GM12878 (cell line): ENCODE data around the gene HAS3. TPM values are rescaled to one million over a fixed set of nuclear protein-coding genes. Genes with fewer than 3 reads are reported as not detected.

Experiments
- ATAC-seq: fragments of 200-7000 bp; cut with Tn5 transposase; 3 replicates; pipeline ENCODE4 v1.9.1; 2020; ENCODE audit warnings: mild to moderate bottlenecking, moderate library complexity
- BruUV-seq: library from RNA; stranded (reverse); fragments of 400-500 nt; replicated peaks from 2 replicates; lab custom pipeline; 2021; lab: Mats Ljungman, UMichigan
- CTCF ChIA-PET: fragments of 300-600 bp; sonication (Branson Sonifier 250); formaldehyde crosslinking; extraction: SDS; loops from one replicate; lab custom pipeline; 2021; ENCODE audit warnings: inconsistent platforms; lab: Yijun Ruan, JAX
- POLR2A ChIA-PET: fragments of 350-600 bp; formaldehyde crosslinking; extraction: SDS; loops from one replicate; lab custom pipeline; 2021; ENCODE audit warnings: inconsistent platforms; lab: Charles Lee
- RAD21 ChIA-PET: fragments of 300-600 bp; sonication (Branson Sonifier 250); formaldehyde crosslinking; loops from one replicate; lab custom pipeline; 2023; ENCODE audit warnings: antibody characterized with exemption; ENCODE audit not compliant: unreplicated experiment; lab: Charles Lee
- SMC1A ChIA-PET: fragments of 300-600 bp; sonication (Branson Sonifier 250); formaldehyde crosslinking; loops from one replicate; lab custom pipeline; 2023; ENCODE audit not compliant: unreplicated experiment, uncharacterized antibody; lab: Charles Lee
- DNase-seq: peaks from one replicate; pipeline ENCODE4 v3.0.0-alpha.2; 2011; ENCODE audit warnings: low read depth, low spot score
- FAIRE-seq: peaks from 3 replicates; lab custom pipeline; 2011; peaks lifted over from hg19 to GRCh38; lab: Jason Lieb, UNC
- H2AFZ ChIP-seq: 2 replicates; pipeline ENCODE4 v1.6.0; 2011; ENCODE audit warnings: low read depth, low read length, control low read depth; ENCODE audit not compliant: control insufficient read depth
- H3K27ac ChIP-seq: 2 replicates; pipeline ENCODE4 v1.5.1; 2011; ENCODE audit warnings: control low read depth; ENCODE audit not compliant: control insufficient read depth, insufficient read depth
- H3K27me3 ChIP-seq, 2 experiments: replicated peaks in 1 of 2; 2 replicates each; pipeline versions ENCODE4 v1.6.0 to v1.6.1; 2011; ENCODE audit warnings: low read length in 1 of 2; ENCODE audit not compliant: control insufficient read depth in 2 of 2, insufficient read depth in 2 of 2
- H3K36me3 ChIP-seq, 2 experiments: 2 replicates each; pipeline ENCODE4 v1.5.1; 2011; ENCODE audit warnings: low read length in 1 of 2; ENCODE audit not compliant: control insufficient read depth in 2 of 2, insufficient read depth in 2 of 2
- H3K4me1 ChIP-seq: 2 replicates; pipeline ENCODE4 v1.6.1; 2011; ENCODE audit warnings: mild to moderate bottlenecking, low read length, moderate library complexity, mixed read lengths; ENCODE audit not compliant: control insufficient read depth, insufficient read depth
- H3K4me2 ChIP-seq: 2 replicates; pipeline ENCODE4 v1.6.0; 2011; ENCODE audit warnings: control low read depth; ENCODE audit not compliant: control insufficient read depth, insufficient read depth
- H3K4me3 ChIP-seq: fragments of 200-600 bp; sonication (generic); 2 replicates; pipeline ENCODE4 v1.5.1; 2016
- H3K79me2 ChIP-seq: 2 replicates; pipeline ENCODE4 v1.6.0; 2011; ENCODE audit warnings: low read length; ENCODE audit not compliant: control insufficient read depth, insufficient read depth
- H3K9ac ChIP-seq: 2 replicates; pipeline ENCODE4 v1.8.0; 2011; ENCODE audit warnings: low read length, control low read depth, mixed read lengths; ENCODE audit not compliant: control insufficient read depth, insufficient read depth
- H3K9me3 ChIP-seq: replicated peaks from 3 replicates; pipeline ENCODE4 v1.5.1; 2011; ENCODE audit warnings: mild to moderate bottlenecking, low read length; ENCODE audit not compliant: control insufficient read depth, insufficient read depth
- H4K20me1 ChIP-seq: 2 replicates; pipeline ENCODE4 v1.6.0; 2011; ENCODE audit not compliant: control insufficient read depth, insufficient read depth
- CBFB ChIP-seq: IDR thresholded peaks from 2 replicates; pipeline ENCODE4 v1.6.1; 2016; ENCODE audit warnings: antibody characterized with exemption, low read depth
- CHD4 ChIP-seq: fragments of 200-600 bp; sonication (generic); IDR thresholded peaks from 2 replicates; pipeline ENCODE4 v1.6.1; 2016; ENCODE audit warnings: mild to moderate bottlenecking
- FOXM1 ChIP-seq: IDR thresholded peaks from 2 replicates; pipeline ENCODE4 v1.6.1; 2012; ENCODE audit warnings: low read depth, mild to moderate bottlenecking, inconsistent platforms, low read length, moderate library complexity
- MTA2 ChIP-seq: fragments of 450-650 bp; IDR thresholded peaks from 2 replicates; pipeline ENCODE4 v1.6.1; 2016; ENCODE audit warnings: low read depth, mild to moderate bottlenecking, moderate library complexity
- NBN ChIP-seq: fragments of 450-650 bp; IDR thresholded peaks from 2 replicates; pipeline ENCODE4 v1.6.1; 2016
- PAX5 ChIP-seq: IDR thresholded peaks from 2 replicates; pipeline ENCODE4 v1.6.1; 2011; ENCODE audit warnings: low read depth, low read length, borderline replicate concordance
- PML ChIP-seq: IDR thresholded peaks from 2 replicates; pipeline ENCODE4 v1.6.1; 2012; ENCODE audit warnings: low read length, inconsistent platforms
- SUPT20H ChIP-seq: IDR thresholded peaks from 2 replicates; pipeline ENCODE4 v1.6.1; 2011; ENCODE audit warnings: low read depth, mild to moderate bottlenecking, low read length, moderate library complexity, borderline replicate concordance; ENCODE audit not compliant: control insufficient read depth
- WRNIP1 ChIP-seq: IDR thresholded peaks from 2 replicates; pipeline ENCODE4 v1.6.1; 2011; ENCODE audit warnings: low read depth, low read length, improper control_type of control experiment, borderline replicate concordance
- ZBTB40 ChIP-seq: fragments of 450-650 bp; IDR thresholded peaks from 2 replicates; pipeline ENCODE4 v1.6.1; 2016; ENCODE audit warnings: mild to moderate bottlenecking, moderate library complexity, borderline replicate concordance
- ZNF217 ChIP-seq: fragments of 450-650 bp; IDR thresholded peaks from 2 replicates; pipeline ENCODE4 v1.6.1; 2017; ENCODE audit warnings: antibody characterized with exemption, mild to moderate bottlenecking
- ZSCAN29 ChIP-seq: fragments of 450-650 bp; IDR thresholded peaks from 2 replicates; pipeline ENCODE4 v1.6.1; 2017; ENCODE audit warnings: mild to moderate bottlenecking, moderate library complexity
- WGBS: methylation state at CpG from one replicate; pipeline ENCODE4 v1.1.6; 2016; ENCODE audit warnings: low lambda C conversion rate; ENCODE audit not compliant: insufficient replicate concordance, insufficient coverage; ENCODE audit errors: missing lambda C conversion rate; 5-methylcytosine and 5-hydroxymethylcytosine counted together
- in situ Hi-C: fragments of 300-500 bp; cut with MboI; formaldehyde crosslinking; loops from 9 replicates; pipeline ENCODE4 v1.14.3; 2018; ENCODE audit warnings: mixed read lengths
- intact Hi-C: fragments of 100-400 bp; cut with micrococcal nuclease; formaldehyde crosslinking; loops from one replicate; pipeline ENCODE4 v1.14.2; 2022; ENCODE audit not compliant: unreplicated experiment
- polyA plus RNA-seq, 11 experiments: library from polyadenylated mRNA; depleted of rRNA in 4 of 11; unstranded in 6 of 11; stranded (reverse) in 5 of 11; fragments of >200 nt; fragmentation: Nextera tagmentation in 4 of 11; fragmentation: Illumina TruSeq in 1 of 11; extraction: Ambion mirVana in 4 of 11; extraction: Trizol in 1 of 11; gene quantifications; 1 replicate in 1 of 11; 2 replicates in 10 of 11; pipeline versions ENCODE4 v1.2.1 to v1.2.3, GENCODE V29; 2011 to 2016; ENCODE audit warnings: inconsistent platforms in 2 of 11, missing spikeins in 2 of 11, low read depth in 1 of 11
- total RNA-seq, 4 experiments: library from RNA; depleted of rRNA in 3 of 4; stranded (reverse); fragments of >200 nt in 3 of 4; fragmentation: Illumina TruSeq in 1 of 4; extraction: Trizol in 1 of 4; gene quantifications; 2 replicates each; pipeline versions ENCODE4 v1.2.1 to v1.2.3, GENCODE V29; 2013 to 2021
- TF ChIP-seq, protein P1 (sequence below): IDR thresholded peaks from 2 replicates; pipeline ENCODE4 v1.6.1; 2012; ENCODE audit warnings: low read length, inconsistent platforms

Gene HAS3
- total and polyA plus RNA-seq, 10 of the 15 experiments (the other 5 are each of a cell fraction or from before 2014, with no cell fraction given), result 0.06 to 0.56 (median 0.19) TPM; not detected in 2

DNA sequence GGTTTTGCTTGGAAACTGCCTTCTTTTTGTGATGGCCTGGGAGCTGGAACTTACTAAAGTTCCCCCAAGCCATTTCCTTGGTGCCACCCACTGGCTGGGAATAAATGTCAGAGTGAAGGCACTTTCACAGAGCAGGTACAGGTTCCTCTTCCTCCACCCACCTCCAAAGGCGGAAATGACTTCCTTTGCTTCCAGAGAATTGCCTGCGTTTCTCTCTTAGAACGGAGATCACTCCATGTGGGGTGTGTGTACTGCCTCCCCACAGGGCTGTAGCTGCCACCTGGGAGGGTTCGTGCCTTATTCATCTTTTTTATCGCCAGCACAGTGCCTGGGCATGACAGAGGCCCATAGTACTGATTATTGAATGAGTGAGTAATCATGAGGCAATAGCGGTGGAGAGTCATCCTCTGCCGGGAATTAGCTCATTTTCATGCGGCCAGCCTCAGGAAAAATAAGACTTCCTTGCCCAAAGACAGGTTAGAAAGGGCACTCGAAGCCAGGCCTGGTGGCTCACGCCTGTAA is 32.2 kb upstream of the HAS3 start:
- intact Hi-C loops (no loop called here), in situ Hi-C loops (no loop called here)
- ATAC-seq, result no peak
- ChIA-PET POLR2A (no interaction called here), CTCF (interaction anchor here (0.6 to 1.2 kb wide), 2 partner anchors 21 to 171 kb away, joined by 3 to 5 read pairs; no protein-coding TSS in a partner anchor), SMC1A (interaction anchor here (0.7 to 1.3 kb wide), 3 partner anchors 17 to 62 kb away, joined by 3 to 4 read pairs (median 4); no protein-coding TSS in a partner anchor), RAD21 (interaction anchor here (1.0 kb wide), 1 partner anchor 15 kb away, joined by 5 read pairs; no protein-coding TSS in a partner anchor)
- Histone ChIP-seq H3K27me3 (no peaks in the 10 kb centered on the region), H2AFZ (no peak overlapping the region), H4K20me1 (no peaks in the 10 kb centered on the region), H3K4me1 (no peaks in the 10 kb centered on the region), H3K4me2 (no peak overlapping the region), H3K9me3 (no peaks in the 10 kb centered on the region), H3K4me3 (no peak overlapping the region), H3K36me3 (no peaks in the 10 kb centered on the region), H3K9ac (no peak overlapping the region), H3K79me2 (no peaks in the 10 kb centered on the region), H3K27ac (no peak overlapping the region)
- BruUV-seq, result no TSS peak
- DNase-seq, result no peak
- 96% methylated on average over 10 of the region's 10 CpGs for WGBS
- no peak for FAIRE-seq
- no peak for TF ChIP-seq ZNF217
- no peak for TF ChIP-seq NBN
- TF ChIP-seq PAX5, result no peak
- TF ChIP-seq, protein P1, sequence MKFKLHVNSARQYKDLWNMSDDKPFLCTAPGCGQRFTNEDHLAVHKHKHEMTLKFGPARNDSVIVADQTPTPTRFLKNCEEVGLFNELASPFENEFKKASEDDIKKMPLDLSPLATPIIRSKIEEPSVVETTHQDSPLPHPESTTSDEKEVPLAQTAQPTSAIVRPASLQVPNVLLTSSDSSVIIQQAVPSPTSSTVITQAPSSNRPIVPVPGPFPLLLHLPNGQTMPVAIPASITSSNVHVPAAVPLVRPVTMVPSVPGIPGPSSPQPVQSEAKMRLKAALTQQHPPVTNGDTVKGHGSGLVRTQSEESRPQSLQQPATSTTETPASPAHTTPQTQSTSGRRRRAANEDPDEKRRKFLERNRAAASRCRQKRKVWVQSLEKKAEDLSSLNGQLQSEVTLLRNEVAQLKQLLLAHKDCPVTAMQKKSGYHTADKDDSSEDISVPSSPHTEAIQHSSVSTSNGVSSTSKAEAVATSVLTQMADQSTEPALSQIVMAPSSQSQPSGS, result no peak
- no peak for TF ChIP-seq FOXM1
- no peak for TF ChIP-seq PML
- no peak for TF ChIP-seq CHD4
- no peak for TF ChIP-seq SUPT20H
- TF ChIP-seq WRNIP1, result no peak
- TF ChIP-seq MTA2, result no peak
- no peak for TF ChIP-seq ZBTB40
- no peak for TF ChIP-seq CBFB
- no peak for TF ChIP-seq ZSCAN29
